Transverse colon (tissue), 4 donors: ENCODE results near the gene POLR2F.

Experiments used
- POLR2A ChIP-seq: fragments of 450-650 bp; IDR thresholded peaks from one replicate; pipeline ENCODE4 v1.6.1; 2016; ENCODE audit warnings: antibody characterized with exemption, mild to moderate bottlenecking, moderate library complexity
- POLR2AphosphoS5 ChIP-seq, 3 donors: sonication (generic); formaldehyde crosslinking; IDR thresholded peaks; one replicate each; pipeline ENCODE4 v1.6.1; 2016; ENCODE audit warnings: antibody characterized with exemption in 3 of 3
- TF ChIP-seq, protein P1 (sequence below), 5 experiments: fragments of 200-600 bp in 3 of 5; fragments of 450-650 bp in 2 of 5; sonication (generic) in 3 of 5; IDR thresholded peaks; 1 replicate in 2 of 5; 2 replicates in 3 of 5; pipeline ENCODE4 v1.5.1; 2016 to 2017; ENCODE audit warnings: antibody characterized with exemption in 5 of 5, inconsistent platforms in 3 of 5, mild to moderate bottlenecking in 2 of 5, moderate library complexity in 1 of 5

DNA sequence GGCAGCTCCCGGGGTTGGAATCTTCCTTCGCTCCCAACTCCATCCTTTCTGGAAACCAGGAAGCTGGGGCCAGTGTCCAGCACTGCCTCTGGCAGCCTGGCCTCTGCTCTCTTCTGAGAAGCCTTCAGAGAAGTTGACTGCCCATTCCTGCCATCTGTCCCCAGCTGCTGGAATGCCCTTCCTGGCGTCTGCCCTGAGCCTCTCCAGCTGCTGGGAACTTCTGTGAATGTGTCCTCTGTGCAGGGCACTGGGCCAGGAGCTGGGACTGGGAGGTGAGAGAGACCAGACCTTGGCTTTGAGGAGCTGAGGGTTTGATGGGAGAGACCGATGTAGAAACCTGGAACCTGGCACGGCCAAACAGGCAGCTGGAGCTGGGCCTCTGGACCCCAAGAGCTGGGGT lies 36.8 kb downstream of the POLR2F start:
- no peak for TF ChIP-seq POLR2A
- TF ChIP-seq, protein P1, sequence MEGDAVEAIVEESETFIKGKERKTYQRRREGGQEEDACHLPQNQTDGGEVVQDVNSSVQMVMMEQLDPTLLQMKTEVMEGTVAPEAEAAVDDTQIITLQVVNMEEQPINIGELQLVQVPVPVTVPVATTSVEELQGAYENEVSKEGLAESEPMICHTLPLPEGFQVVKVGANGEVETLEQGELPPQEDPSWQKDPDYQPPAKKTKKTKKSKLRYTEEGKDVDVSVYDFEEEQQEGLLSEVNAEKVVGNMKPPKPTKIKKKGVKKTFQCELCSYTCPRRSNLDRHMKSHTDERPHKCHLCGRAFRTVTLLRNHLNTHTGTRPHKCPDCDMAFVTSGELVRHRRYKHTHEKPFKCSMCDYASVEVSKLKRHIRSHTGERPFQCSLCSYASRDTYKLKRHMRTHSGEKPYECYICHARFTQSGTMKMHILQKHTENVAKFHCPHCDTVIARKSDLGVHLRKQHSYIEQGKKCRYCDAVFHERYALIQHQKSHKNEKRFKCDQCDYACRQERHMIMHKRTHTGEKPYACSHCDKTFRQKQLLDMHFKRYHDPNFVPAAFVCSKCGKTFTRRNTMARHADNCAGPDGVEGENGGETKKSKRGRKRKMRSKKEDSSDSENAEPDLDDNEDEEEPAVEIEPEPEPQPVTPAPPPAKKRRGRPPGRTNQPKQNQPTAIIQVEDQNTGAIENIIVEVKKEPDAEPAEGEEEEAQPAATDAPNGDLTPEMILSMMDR (IDR thresholded peaks at IDR 0.05) = no peak
- no peak for TF ChIP-seq POLR2AphosphoS5 (IDR thresholded peaks at IDR 0.05)
